GM21515 (cell line): ENCODE measurements around the gene FBXO34.
"Not testable (repeated sequence)": the region's sequence is repeated elsewhere in the genome, so short reads cannot be mapped to it uniquely, and the experiment has no call there.

Experiments used
- ATAC-seq: cut with Tn5 transposase; IDR thresholded peaks from one replicate; pipeline ENCODE4 v1.9.1; 2021; ENCODE audit not compliant: unreplicated experiment

Gene FBXO34

GRCh38 chr14:55306938-55307589 is 35.8 kb downstream of the FBXO34 start:
- ATAC-seq = no peak

GRCh38 chr14:55309154-55309553 is 37.9 kb downstream of the FBXO34 start:
- ATAC-seq = no peak

- no peak for ATAC-seq
These were observed 38.6 kb downstream of the FBXO34 start for GRCh38 chr14:55309761-55310365.

- ATAC-seq = not testable (repeated sequence)
These were observed 41.3 kb downstream of the FBXO34 start for GRCh38 chr14:55312379-55313030.

GRCh38 chr14:55313480-55313879 is 42.3 kb downstream of the FBXO34 start:
- no peak for ATAC-seq

GRCh38 chr14:55314449-55314848 is 43.2 kb downstream of the FBXO34 start:
- no peak for ATAC-seq

- ATAC-seq = no peak
These were observed 45.3 kb downstream of the FBXO34 start for GRCh38 chr14:55316564-55316963.

GRCh38 chr14:55317542-55318306 is 46.5 kb downstream of the FBXO34 start:
- ATAC-seq = no peak

- no peak for ATAC-seq
These were observed 47.5 kb downstream of the FBXO34 start for GRCh38 chr14:55318694-55319093.

GRCh38 chr14:55323910-55324309 is 52.7 kb downstream of the FBXO34 start:
- ATAC-seq = no peak

- ATAC-seq = no peak
These were observed 53.6 kb downstream of the FBXO34 start for GRCh38 chr14:55324812-55325211.

GRCh38 chr14:55327179-55327578 is 56.0 kb downstream of the FBXO34 start:
- ATAC-seq = peak; percentile 81

- ATAC-seq = no peak
These were observed 57.1 kb downstream of the FBXO34 start for GRCh38 chr14:55328317-55328716.

GRCh38 chr14:55329999-55330710 is 58.9 kb downstream of the FBXO34 start:
- no peak for ATAC-seq

- ATAC-seq = peak; percentile 52
These were observed 61.7 kb downstream of the FBXO34 start for GRCh38 chr14:55332654-55333570.

GRCh38 chr14:55333711-55334485 is 62.7 kb downstream of the FBXO34 start:
- peak; percentile 50 for ATAC-seq

GRCh38 chr14:55336162-55336561 is 64.9 kb downstream of the FBXO34 start:
- no peak for ATAC-seq

GRCh38 chr14:55336691-55337090 is 65.5 kb downstream of the FBXO34 start:
- ATAC-seq = no peak

- peak; percentile 80 for ATAC-seq
These were observed 68.5 kb downstream of the FBXO34 start for GRCh38 chr14:55339770-55340169.
